Psoas muscle (tissue), 8 donors: Measurements from ENCODE around the gene HOXB9. TPM values are rescaled to one million over a fixed set of nuclear protein-coding genes. Genes with fewer than 3 reads are reported as not detected.

ENCODE experiments used
- ATAC-seq, 4 donors: fragments of 200-7000 bp; cut with Tn5 transposase; one replicate each; pipeline ENCODE4 v1.9.1; 2020; ENCODE audit warnings: moderate library complexity in 3 of 4, mild to moderate bottlenecking in 2 of 4
- DNase-seq, 2 donors: peaks; one replicate each; pipeline ENCODE4 v3.0.0-alpha.2; 2020
- H3K27ac ChIP-seq: fragments of 200-600 bp; one replicate; pipeline ENCODE4 v1.8.0; 2022
- H3K27me3 ChIP-seq, 3 donors: fragments of 200-600 bp in 1 of 3; one replicate each; pipeline versions ENCODE4 v1.6.1 to v1.8.0; 2013 to 2022; ENCODE audit warnings: low read length in 2 of 3, mild to moderate bottlenecking in 2 of 3, moderate library complexity in 1 of 3; ENCODE audit not compliant: insufficient read depth in 3 of 3
- H3K36me3 ChIP-seq, 2 donors: fragments of 200-600 bp in 1 of 2; one replicate each; pipeline versions ENCODE4 v1.6.1 to v1.8.0; 2013 to 2022; ENCODE audit warnings: low read depth in 1 of 2, mild to moderate bottlenecking in 1 of 2, moderate library complexity in 1 of 2; ENCODE audit not compliant: insufficient read depth in 1 of 2
- H3K4me1 ChIP-seq: fragments of 200-600 bp; one replicate; pipeline ENCODE4 v1.8.0; 2022
- H3K4me3 ChIP-seq: fragments of 200-600 bp; one replicate; pipeline ENCODE4 v1.8.0; 2022; ENCODE audit warnings: mild to moderate bottlenecking
- H3K9me3 ChIP-seq: fragments of 200-600 bp; one replicate; pipeline ENCODE4 v1.8.0; 2022
- WGBS, 3 donors: extraction: QIAGEN DNeasy Blood & Tissue Kit; methylation state at CpG; one replicate each; pipeline versions ENCODE4 v1.1.6 to v1.1.7; 2013; 5-methylcytosine and 5-hydroxymethylcytosine counted together
- intact Hi-C, 2 donors: fragments of 100-400 bp; cut with DNase I; formaldehyde crosslinking; loops; one replicate each; pipeline versions ENCODE4 v1.11.0 to v1.14.2; 2022
- polyA plus RNA-seq, 3 donors: library from polyadenylated mRNA; stranded (reverse); fragments of 200-250 nt; gene quantifications; one replicate each; pipeline ENCODE4 v1.2.3, GENCODE V29; 2013
- total RNA-seq, 4 donors: library from RNA; stranded (reverse); fragmentation: NEBNext Ultra II Directional in 2 of 4; extraction: Animal tissue kit (Norgen Biotek cat#: 25700) in 2 of 4; gene quantifications; one replicate each; pipeline versions ENCODE4 v1.2.1 to v1.2.4, GENCODE V29; 2021 to 2023
- TF ChIP-seq, protein P1 (sequence below): fragments of 200-600 bp; IDR thresholded peaks from one replicate; pipeline ENCODE4 v1.8.0; 2022; ENCODE audit warnings: antibody characterized with exemption
- donor health status: healthy with polysubstance abuse.
- donor health status: DM: no; HTN: no; CAD: no; lungs with moderate emphysema.
- donor health status: Bipolar disorder and iron deficiency.
- donor health status: healthy.
- donor health status: DM: yes; HTN: yes; CAD: no.
- donor health status: DM: no; HTN: no; CAD: no.
- donor health status: DM: no; HTN: no; CAD: no.
- donor health status: DM: yes; HTN: yes; CAD: no.

Gene HOXB9
- total and polyA plus RNA-seq, 7 donors = 0.01 to 0.10 (median 0.03) TPM; not detected in 4

GRCh38 chr17:48608494-48608834 lies 17.7 kb downstream of the HOXB9 start:
- 97 to 100% (median 100%) methylated on average over 1 of the region's 1 CpG for WGBS, 3 donors
- peaks cover 0 to 100% (median 58%) of the 10 kb centered on the region in 3 donors for H3K27me3 ChIP-seq
- intact Hi-C loops = no loop called here

DNA sequence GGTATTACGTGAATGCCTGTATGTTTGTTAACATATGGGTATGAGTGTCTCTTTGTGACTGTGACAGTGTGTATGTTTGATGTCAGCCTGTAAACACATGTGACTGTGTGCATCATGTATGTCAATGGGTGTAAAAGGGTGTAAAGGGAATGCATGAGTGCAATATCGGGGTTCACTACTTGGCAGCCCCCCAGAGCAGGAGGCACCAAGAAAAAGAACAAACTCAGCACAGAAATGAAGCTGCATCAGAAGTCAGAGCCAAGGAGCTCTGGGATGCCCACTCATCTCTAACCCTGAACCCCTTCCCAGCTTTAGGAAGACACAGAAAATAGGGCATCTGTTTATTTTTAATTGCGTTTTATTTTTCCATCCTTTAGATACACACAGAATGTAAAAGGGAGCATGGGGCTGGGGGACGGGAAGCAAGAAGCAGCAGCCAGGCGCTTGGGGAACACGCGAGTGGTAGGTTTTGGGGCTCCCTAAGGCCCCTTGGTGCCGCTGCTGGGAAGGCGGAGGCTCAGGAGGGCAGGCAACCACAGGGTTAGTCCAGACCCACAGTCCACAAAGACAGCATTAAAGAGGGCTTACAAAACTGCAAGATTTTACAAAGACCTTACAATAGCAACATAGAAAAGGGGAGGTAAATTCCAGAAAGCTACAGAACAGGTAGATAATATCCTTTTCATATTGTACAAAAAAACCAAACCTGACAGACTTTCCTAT lies 19.1 kb downstream of the HOXB9 start:
- intact Hi-C loops = no loop called here

More at GRCh38 chr17:48608494-48608834, 17.7 kb downstream of the HOXB9 start:
- Histone ChIP-seq H3K4me3 (no peak overlapping the region), H3K9me3 (no peaks in the 10 kb centered on the region), H3K27ac (no peak overlapping the region), H3K4me1 (peaks cover 13% of the 10 kb centered on the region), H3K36me3 (no peaks in the 10 kb centered on the region)
- TF ChIP-seq, protein P1, sequence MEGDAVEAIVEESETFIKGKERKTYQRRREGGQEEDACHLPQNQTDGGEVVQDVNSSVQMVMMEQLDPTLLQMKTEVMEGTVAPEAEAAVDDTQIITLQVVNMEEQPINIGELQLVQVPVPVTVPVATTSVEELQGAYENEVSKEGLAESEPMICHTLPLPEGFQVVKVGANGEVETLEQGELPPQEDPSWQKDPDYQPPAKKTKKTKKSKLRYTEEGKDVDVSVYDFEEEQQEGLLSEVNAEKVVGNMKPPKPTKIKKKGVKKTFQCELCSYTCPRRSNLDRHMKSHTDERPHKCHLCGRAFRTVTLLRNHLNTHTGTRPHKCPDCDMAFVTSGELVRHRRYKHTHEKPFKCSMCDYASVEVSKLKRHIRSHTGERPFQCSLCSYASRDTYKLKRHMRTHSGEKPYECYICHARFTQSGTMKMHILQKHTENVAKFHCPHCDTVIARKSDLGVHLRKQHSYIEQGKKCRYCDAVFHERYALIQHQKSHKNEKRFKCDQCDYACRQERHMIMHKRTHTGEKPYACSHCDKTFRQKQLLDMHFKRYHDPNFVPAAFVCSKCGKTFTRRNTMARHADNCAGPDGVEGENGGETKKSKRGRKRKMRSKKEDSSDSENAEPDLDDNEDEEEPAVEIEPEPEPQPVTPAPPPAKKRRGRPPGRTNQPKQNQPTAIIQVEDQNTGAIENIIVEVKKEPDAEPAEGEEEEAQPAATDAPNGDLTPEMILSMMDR = no peak
- no peak for ATAC-seq
- DNase-seq = no peak

GRCh38 chr17:48605991-48606891 lies 19.9 kb downstream of the HOXB9 start:
- TF ChIP-seq, protein P1 = no peak
- ATAC-seq = no peak
- Histone ChIP-seq H3K36me3 (no peaks in the 10 kb centered on the region), H3K4me1 (peaks cover 13% of the 10 kb centered on the region), H3K4me3 (no peak overlapping the region), H3K9me3 (no peaks in the 10 kb centered on the region), H3K27ac (no peak overlapping the region), H3K27me3 (peaks cover 0 to 100% (median 55%) of the 10 kb centered on the region in 3 donors)
- DNase-seq = no peak
- WGBS, 3 donors = 53 to 57% (median 53%) methylated on average over 41 of the region's 41 CpGs
- intact Hi-C loops = no loop called here

More for the DNA sequence above, 19.1 kb downstream of the HOXB9 start:
- H3K4me1 ChIP-seq = peaks cover 13% of the 10 kb centered on the region
- H3K27ac ChIP-seq = no peak overlapping the region
- peaks cover 0 to 100% (median 55%) of the 10 kb centered on the region in 3 donors for H3K27me3 ChIP-seq
- no peak for ATAC-seq
- H3K4me3 ChIP-seq = no peak overlapping the region
- no peaks in the 10 kb centered on the region for H3K9me3 ChIP-seq
- TF ChIP-seq, protein P1 = no peak
- no peak for DNase-seq
- 71 to 81% (median 76%) methylated on average over 9 of the region's 9 CpGs for WGBS, 3 donors
- no peaks in the 10 kb centered on the region for H3K36me3 ChIP-seq

- Histone ChIP-seq H3K36me3 (no peaks in the 10 kb centered on the region), H3K9me3 (no peaks in the 10 kb centered on the region), H3K27ac (no peak overlapping the region), H3K4me1 (peaks cover 6% of the 10 kb centered on the region), H3K27me3 (peaks cover 0 to 96% (median 54%) of the 10 kb centered on the region in 3 donors), H3K4me3 (peak overlapping the region; percentile 59)
- intact Hi-C loops = no loop called here
- ATAC-seq = no peak
- TF ChIP-seq, protein P1 = no peak
- DNase-seq = no peak
- 29 to 36% (median 29%) methylated on average over 10 of the region's 10 CpGs for WGBS, 3 donors
Observed at GRCh38 chr17:48605409-48605919, 20.7 kb downstream of the HOXB9 start.
